SK-N-SH treated with all-trans-retinoic acid at 6 μM for 48 hours (cell line): ENCODE results near the gene TNP2.

Experiments used
- ATAC-seq: fragments of 200-7000 bp; cut with Tn5 transposase; 3 replicates; pipeline ENCODE4 v1.9.1; 2020; ENCODE audit warnings: mild to moderate bottlenecking, moderate library complexity
- ARNTL ChIP-seq: fragments of 450-650 bp; formaldehyde crosslinking; IDR thresholded peaks from 2 replicates; pipeline ENCODE4 v1.5.0; 2020; ENCODE audit warnings: low read depth, mild to moderate bottlenecking, moderate library complexity, borderline replicate concordance
- BACH2 ChIP-seq: fragments of 250-450 bp; sonication (Bioruptor Pico); IDR thresholded peaks from 2 replicates; pipeline ENCODE4 v1.9.0; 2021; ENCODE audit warnings: mild to moderate bottlenecking, borderline replicate concordance
- CSDC2 ChIP-seq: fragments of 250-450 bp; sonication (Bioruptor Pico); IDR thresholded peaks from 2 replicates; pipeline ENCODE4 v1.5.0; 2020; ENCODE audit warnings: mild to moderate bottlenecking, moderate library complexity
- GLIS3 ChIP-seq: fragments of 250-450 bp; sonication (Bioruptor Pico); IDR thresholded peaks from 2 replicates; pipeline ENCODE4 v1.5.0; 2020; ENCODE audit warnings: mild to moderate bottlenecking, moderate library complexity
- ISL1 ChIP-seq: fragments of 250-450 bp; sonication (Bioruptor Pico); IDR thresholded peaks from 2 replicates; pipeline ENCODE4 v2.1.2; 2022; ENCODE audit warnings: mild to moderate bottlenecking, moderate library complexity
- OSR1 ChIP-seq: fragments of 250-450 bp; sonication (Bioruptor Pico); IDR thresholded peaks from 2 replicates; pipeline ENCODE4 v1.8.0; 2022; ENCODE audit warnings: moderate library complexity, mild to moderate bottlenecking, inconsistent platforms
- PPARA ChIP-seq: fragments of 250-450 bp; sonication (Bioruptor Pico); IDR thresholded peaks from 2 replicates; pipeline ENCODE4 v1.5.0; 2020; ENCODE audit warnings: mild to moderate bottlenecking, borderline replicate concordance
- RARB ChIP-seq: fragments of 250-450 bp; sonication (Bioruptor Pico); IDR thresholded peaks from 2 replicates; pipeline ENCODE4 v1.8.0; 2021; ENCODE audit warnings: mild to moderate bottlenecking, moderate library complexity
- SNAI2 ChIP-seq: fragments of 250-450 bp; sonication (Bioruptor Pico); IDR thresholded peaks from 2 replicates; pipeline ENCODE4 v1.5.0; 2020; ENCODE audit warnings: mild to moderate bottlenecking, moderate library complexity
- TCF4 ChIP-seq: fragments of 250-450 bp; sonication (Bioruptor Pico); IDR thresholded peaks from 2 replicates; pipeline ENCODE4 v1.8.0; 2021; ENCODE audit warnings: mild to moderate bottlenecking, moderate library complexity, borderline replicate concordance
- TOX ChIP-seq: fragments of 250-450 bp; sonication (Bioruptor Pico); IDR thresholded peaks from 2 replicates; pipeline ENCODE4 v1.8.0; 2021; ENCODE audit warnings: mild to moderate bottlenecking, moderate library complexity, borderline replicate concordance
- ZC3H10 ChIP-seq: fragments of 250-450 bp; sonication (Bioruptor Pico); IDR thresholded peaks from 2 replicates; pipeline ENCODE4 v1.5.1; 2021; ENCODE audit warnings: mild to moderate bottlenecking, moderate library complexity
- ZFP3 ChIP-seq: fragments of 250-450 bp; sonication (Bioruptor Pico); IDR thresholded peaks from 2 replicates; pipeline ENCODE4 v1.5.0; 2020; ENCODE audit warnings: mild to moderate bottlenecking, moderate library complexity
- ZNF565 ChIP-seq: fragments of 450-650 bp; formaldehyde crosslinking; conservative IDR thresholded peaks from 2 replicates; pipeline ENCODE4 v1.5.0; 2020; ENCODE audit warnings: low read depth, mild to moderate bottlenecking, moderate library complexity
- ZNF70 ChIP-seq: fragments of 450-650 bp; formaldehyde crosslinking; IDR thresholded peaks from 2 replicates; pipeline ENCODE4 v1.5.0; 2020; ENCODE audit warnings: mild to moderate bottlenecking, moderate library complexity
- ZNF8 ChIP-seq: fragments of 450-650 bp; formaldehyde crosslinking; IDR thresholded peaks from 2 replicates; pipeline ENCODE4 v1.5.0; 2020; ENCODE audit warnings: mild to moderate bottlenecking, moderate library complexity
- TF ChIP-seq, protein P1 (sequence below): fragments of 250-450 bp; sonication (Bioruptor Pico); IDR thresholded peaks from 2 replicates; pipeline ENCODE4 v1.5.1; 2020; ENCODE audit warnings: low read depth, mild to moderate bottlenecking, moderate library complexity
- TF ChIP-seq, protein P2 (sequence below): fragments of 250-450 bp; sonication (Bioruptor Pico); IDR thresholded peaks from 2 replicates; pipeline ENCODE4 v1.5.0; 2020; ENCODE audit warnings: mild to moderate bottlenecking, moderate library complexity
- TF ChIP-seq, protein P3 (sequence below): fragments of 250-450 bp; sonication (Bioruptor Pico); IDR thresholded peaks from 2 replicates; pipeline ENCODE4 v1.8.0; 2021; ENCODE audit warnings: low read depth, mild to moderate bottlenecking, moderate library complexity, borderline replicate concordance
- TF ChIP-seq, protein P4 (sequence below): fragments of 250-450 bp; sonication (Bioruptor Pico); IDR thresholded peaks from 2 replicates; pipeline ENCODE4 v1.8.0; 2020; ENCODE audit warnings: mild to moderate bottlenecking, moderate library complexity, borderline replicate concordance
- TF ChIP-seq, protein P5 (sequence below): fragments of 250-450 bp; sonication (Bioruptor Pico); IDR thresholded peaks from 2 replicates; pipeline ENCODE4 v1.5.1; 2021; ENCODE audit warnings: mild to moderate bottlenecking, moderate library complexity

Gene TNP2

DNA sequence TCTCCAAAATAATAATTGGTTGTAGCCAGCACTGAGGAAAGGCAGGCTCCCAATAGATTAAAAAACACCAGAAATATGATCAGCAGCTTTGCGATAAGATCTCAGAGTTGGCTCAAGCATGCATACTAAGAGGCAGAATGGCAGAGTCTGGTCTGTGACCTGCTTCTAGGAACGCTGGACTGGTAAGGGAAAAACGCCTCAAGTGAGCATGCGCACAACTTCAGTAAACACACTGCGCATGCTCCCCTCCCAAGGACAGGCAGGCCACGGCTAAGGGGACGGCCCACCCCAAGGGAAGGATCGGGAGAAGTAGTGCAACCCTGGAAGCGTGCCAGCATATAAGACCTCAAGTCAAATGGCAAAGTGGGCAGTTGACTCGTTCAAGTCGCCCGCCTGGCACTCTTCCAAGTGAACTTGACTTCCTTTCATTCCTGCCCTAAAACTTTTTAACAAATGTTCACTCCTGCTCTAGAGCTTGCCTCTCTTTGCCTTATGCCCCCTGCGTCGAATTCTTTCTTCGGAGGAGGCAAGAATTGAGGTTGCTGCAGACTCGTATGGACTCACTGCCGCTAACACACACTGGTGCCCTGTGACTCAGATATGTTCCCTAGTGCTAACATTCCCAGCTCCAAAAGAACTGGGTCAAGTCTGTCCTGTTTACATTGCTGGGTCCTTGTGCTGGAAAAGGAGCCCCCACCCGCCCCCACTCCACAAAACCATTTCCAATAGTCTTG lies 34.4 kb upstream of the TNP2 start:
- TF ChIP-seq ISL1 (CRISPR knock-in tag) (peak; percentile 46), ZNF565 (CRISPR knock-in tag) (no peak), ZNF70 (CRISPR knock-in tag) (no peak), PPARA (no peak), TCF4 (CRISPR knock-in tag) (peak; percentile 35; the same call in 1 of the 2 replicates), GLIS3 (CRISPR knock-in tag) (no peak), TOX (no peak), SNAI2 (no peak), ZFP3 (CRISPR knock-in tag) (no peak)
- TF ChIP-seq, protein P1, sequence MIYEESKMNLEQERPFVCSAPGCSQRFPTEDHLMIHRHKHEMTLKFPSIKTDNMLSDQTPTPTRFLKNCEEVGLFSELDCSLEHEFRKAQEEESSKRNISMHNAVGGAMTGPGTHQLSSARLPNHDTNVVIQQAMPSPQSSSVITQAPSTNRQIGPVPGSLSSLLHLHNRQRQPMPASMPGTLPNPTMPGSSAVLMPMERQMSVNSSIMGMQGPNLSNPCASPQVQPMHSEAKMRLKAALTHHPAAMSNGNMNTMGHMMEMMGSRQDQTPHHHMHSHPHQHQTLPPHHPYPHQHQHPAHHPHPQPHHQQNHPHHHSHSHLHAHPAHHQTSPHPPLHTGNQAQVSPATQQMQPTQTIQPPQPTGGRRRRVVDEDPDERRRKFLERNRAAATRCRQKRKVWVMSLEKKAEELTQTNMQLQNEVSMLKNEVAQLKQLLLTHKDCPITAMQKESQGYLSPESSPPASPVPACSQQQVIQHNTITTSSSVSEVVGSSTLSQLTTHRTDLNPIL (CRISPR knock-in tag), result no peak
- TF ChIP-seq, protein P2, sequence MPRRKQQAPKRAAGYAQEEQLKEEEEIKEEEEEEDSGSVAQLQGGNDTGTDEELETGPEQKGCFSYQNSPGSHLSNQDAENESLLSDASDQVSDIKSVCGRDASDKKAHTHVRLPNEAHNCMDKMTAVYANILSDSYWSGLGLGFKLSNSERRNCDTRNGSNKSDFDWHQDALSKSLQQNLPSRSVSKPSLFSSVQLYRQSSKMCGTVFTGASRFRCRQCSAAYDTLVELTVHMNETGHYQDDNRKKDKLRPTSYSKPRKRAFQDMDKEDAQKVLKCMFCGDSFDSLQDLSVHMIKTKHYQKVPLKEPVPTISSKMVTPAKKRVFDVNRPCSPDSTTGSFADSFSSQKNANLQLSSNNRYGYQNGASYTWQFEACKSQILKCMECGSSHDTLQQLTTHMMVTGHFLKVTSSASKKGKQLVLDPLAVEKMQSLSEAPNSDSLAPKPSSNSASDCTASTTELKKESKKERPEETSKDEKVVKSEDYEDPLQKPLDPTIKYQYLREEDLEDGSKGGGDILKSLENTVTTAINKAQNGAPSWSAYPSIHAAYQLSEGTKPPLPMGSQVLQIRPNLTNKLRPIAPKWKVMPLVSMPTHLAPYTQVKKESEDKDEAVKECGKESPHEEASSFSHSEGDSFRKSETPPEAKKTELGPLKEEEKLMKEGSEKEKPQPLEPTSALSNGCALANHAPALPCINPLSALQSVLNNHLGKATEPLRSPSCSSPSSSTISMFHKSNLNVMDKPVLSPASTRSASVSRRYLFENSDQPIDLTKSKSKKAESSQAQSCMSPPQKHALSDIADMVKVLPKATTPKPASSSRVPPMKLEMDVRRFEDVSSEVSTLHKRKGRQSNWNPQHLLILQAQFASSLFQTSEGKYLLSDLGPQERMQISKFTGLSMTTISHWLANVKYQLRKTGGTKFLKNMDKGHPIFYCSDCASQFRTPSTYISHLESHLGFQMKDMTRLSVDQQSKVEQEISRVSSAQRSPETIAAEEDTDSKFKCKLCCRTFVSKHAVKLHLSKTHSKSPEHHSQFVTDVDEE (CRISPR knock-in tag), result no peak
- TF ChIP-seq, protein P3, sequence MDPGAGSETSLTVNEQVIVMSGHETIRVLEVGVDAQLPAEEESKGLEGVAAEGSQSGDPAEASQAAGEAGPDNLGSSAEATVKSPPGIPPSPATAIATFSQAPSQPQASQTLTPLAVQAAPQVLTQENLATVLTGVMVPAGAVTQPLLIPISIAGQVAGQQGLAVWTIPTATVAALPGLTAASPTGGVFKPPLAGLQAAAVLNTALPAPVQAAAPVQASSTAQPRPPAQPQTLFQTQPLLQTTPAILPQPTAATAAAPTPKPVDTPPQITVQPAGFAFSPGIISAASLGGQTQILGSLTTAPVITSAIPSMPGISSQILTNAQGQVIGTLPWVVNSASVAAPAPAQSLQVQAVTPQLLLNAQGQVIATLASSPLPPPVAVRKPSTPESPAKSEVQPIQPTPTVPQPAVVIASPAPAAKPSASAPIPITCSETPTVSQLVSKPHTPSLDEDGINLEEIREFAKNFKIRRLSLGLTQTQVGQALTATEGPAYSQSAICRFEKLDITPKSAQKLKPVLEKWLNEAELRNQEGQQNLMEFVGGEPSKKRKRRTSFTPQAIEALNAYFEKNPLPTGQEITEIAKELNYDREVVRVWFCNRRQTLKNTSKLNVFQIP (CRISPR knock-in tag), result no peak
- TF ChIP-seq, protein P4, sequence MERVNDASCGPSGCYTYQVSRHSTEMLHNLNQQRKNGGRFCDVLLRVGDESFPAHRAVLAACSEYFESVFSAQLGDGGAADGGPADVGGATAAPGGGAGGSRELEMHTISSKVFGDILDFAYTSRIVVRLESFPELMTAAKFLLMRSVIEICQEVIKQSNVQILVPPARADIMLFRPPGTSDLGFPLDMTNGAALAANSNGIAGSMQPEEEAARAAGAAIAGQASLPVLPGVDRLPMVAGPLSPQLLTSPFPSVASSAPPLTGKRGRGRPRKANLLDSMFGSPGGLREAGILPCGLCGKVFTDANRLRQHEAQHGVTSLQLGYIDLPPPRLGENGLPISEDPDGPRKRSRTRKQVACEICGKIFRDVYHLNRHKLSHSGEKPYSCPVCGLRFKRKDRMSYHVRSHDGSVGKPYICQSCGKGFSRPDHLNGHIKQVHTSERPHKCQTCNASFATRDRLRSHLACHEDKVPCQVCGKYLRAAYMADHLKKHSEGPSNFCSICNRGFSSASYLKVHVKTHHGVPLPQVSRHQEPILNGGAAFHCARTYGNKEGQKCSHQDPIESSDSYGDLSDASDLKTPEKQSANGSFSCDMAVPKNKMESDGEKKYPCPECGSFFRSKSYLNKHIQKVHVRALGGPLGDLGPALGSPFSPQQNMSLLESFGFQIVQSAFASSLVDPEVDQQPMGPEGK (CRISPR knock-in tag), result no peak
- TF ChIP-seq, all 23 proteins: peak for 2
- ATAC-seq, result peak; percentile 90

DNA sequence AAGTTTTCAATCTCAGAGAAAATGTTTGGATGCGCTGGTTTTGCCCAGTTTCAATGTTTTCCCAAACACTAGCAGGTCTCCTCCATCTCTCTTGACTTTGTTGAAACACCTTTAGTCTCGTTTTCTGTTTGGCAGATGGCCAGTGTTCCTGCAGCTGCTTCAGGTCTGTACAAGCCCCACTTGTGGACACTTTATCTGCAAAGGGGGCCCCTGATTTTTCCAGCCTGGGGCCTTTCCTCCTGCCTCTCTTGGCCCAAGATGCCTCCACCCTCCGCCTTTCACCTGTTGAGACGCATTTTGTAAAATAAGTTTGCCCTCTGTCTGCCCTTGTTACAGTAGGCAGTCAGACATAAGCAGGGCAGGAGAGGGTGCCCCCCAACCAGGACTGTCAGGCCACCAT lies 33.9 kb upstream of the TNP2 start:
- no peak for ATAC-seq
- TF ChIP-seq, protein P5, sequence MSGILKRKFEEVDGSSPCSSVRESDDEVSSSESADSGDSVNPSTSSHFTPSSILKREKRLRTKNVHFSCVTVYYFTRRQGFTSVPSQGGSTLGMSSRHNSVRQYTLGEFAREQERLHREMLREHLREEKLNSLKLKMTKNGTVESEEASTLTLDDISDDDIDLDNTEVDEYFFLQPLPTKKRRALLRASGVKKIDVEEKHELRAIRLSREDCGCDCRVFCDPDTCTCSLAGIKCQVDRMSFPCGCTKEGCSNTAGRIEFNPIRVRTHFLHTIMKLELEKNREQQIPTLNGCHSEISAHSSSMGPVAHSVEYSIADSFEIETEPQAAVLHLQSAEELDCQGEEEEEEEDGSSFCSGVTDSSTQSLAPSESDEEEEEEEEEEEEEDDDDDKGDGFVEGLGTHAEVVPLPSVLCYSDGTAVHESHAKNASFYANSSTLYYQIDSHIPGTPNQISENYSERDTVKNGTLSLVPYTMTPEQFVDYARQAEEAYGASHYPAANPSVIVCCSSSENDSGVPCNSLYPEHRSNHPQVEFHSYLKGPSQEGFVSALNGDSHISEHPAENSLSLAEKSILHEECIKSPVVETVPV (CRISPR knock-in tag), result no peak
- TF ChIP-seq GLIS3 (CRISPR knock-in tag) (no peak), TCF4 (CRISPR knock-in tag) (no peak), OSR1 (CRISPR knock-in tag) (no peak), ZC3H10 (no peak), RARB (CRISPR knock-in tag) (no peak), ISL1 (CRISPR knock-in tag) (no peak), ZNF70 (CRISPR knock-in tag) (no peak), PPARA (no peak), ZNF8 (CRISPR knock-in tag) (no peak), ARNTL (CRISPR knock-in tag) (no peak), CSDC2 (CRISPR knock-in tag) (no peak), ZFP3 (CRISPR knock-in tag) (no peak), BACH2 (CRISPR knock-in tag) (no peak)
- TF ChIP-seq, protein P4 (CRISPR knock-in tag), result no peak
- TF ChIP-seq, protein P2 (CRISPR knock-in tag), result no peak
